ENCODE data around the gene TSHR.

DNA sequence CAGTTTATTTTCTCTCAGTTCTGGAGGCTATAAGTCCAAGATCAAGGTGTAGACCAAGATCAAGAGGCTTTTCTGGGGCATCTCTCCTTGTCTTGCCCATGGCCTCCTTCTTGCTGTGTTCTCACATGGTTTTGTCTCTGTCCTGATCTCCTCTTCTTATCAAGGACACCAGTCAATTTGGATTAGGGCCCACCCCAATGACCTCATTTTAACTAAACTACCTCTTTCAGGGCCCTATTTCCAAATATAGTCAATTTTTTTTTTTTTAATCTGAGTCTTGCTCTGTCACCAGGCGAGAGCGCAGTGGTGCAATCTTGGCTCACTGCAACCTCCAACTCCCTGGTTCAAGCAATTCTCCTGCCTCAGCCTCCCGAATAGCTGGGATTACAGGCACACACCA, 50.8 kb downstream of the TSHR start:
- TF ChIP-seq CTCF (IDR thresholded peaks at IDR 0.05) (no peak), POLR2A (IDR thresholded peaks at IDR 0.05) (no peak)

All from Peyer's patch (tissue), 4 donors.